Hepatocyte (in vitro differentiated cells): ENCODE data around the gene CNTNAP2.

Experiments used
- EZH2 ChIP-seq: fragments of 200-600 bp; sonication (generic); IDR thresholded peaks from 2 replicates; pipeline ENCODE4 v1.6.1; 2016; ENCODE audit warnings: antibody characterized with exemption, mild to moderate bottlenecking, borderline replicate concordance
- EZH2phosphoT487 ChIP-seq: fragments of 200-600 bp; sonication (generic); IDR thresholded peaks from one replicate; pipeline ENCODE4 v1.6.1; 2018; ENCODE audit warnings: antibody characterized with exemption, mild to moderate bottlenecking, low read depth, moderate library complexity; ENCODE audit not compliant: unreplicated experiment, severe bottlenecking
- TF ChIP-seq, protein P1 (sequence below): fragments of 200-600 bp; sonication (generic); IDR thresholded peaks from 2 replicates; pipeline ENCODE4 v1.5.1; 2016; ENCODE audit warnings: antibody characterized with exemption, mild to moderate bottlenecking; ENCODE audit not compliant: poor library complexity

- TF ChIP-seq EZH2: no peak
- TF ChIP-seq, protein P1, sequence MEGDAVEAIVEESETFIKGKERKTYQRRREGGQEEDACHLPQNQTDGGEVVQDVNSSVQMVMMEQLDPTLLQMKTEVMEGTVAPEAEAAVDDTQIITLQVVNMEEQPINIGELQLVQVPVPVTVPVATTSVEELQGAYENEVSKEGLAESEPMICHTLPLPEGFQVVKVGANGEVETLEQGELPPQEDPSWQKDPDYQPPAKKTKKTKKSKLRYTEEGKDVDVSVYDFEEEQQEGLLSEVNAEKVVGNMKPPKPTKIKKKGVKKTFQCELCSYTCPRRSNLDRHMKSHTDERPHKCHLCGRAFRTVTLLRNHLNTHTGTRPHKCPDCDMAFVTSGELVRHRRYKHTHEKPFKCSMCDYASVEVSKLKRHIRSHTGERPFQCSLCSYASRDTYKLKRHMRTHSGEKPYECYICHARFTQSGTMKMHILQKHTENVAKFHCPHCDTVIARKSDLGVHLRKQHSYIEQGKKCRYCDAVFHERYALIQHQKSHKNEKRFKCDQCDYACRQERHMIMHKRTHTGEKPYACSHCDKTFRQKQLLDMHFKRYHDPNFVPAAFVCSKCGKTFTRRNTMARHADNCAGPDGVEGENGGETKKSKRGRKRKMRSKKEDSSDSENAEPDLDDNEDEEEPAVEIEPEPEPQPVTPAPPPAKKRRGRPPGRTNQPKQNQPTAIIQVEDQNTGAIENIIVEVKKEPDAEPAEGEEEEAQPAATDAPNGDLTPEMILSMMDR: no peak
- no peak for TF ChIP-seq EZH2phosphoT487
These were observed 276.7 kb downstream of the CNTNAP2 start for GRCh38 chr7:146393346-146393745.
